Measurements from ENCODE around the gene COMMD7. TPM values are rescaled to one million over a fixed set of nuclear protein-coding genes. Genes with fewer than 3 reads are reported as not detected.
"Not testable (repeated sequence)": the region's sequence is repeated elsewhere in the genome, so short reads cannot be mapped to it uniquely, and the experiment has no call there.

COMMD7 gene
- polyA plus RNA-seq, 1 donor from 2014 or later, result 35.6 TPM

GRCh38 chr20:32767418-32768198 lies 24.3 kb upstream of the COMMD7 start:
- Histone ChIP-seq H2AFZ (ENCODE audit: low read depth, low read length) (no peak overlapping the region), H3K36me3 (ENCODE audit: insufficient read depth, low read length) (no peaks in the 10 kb centered on the region), H3K4me2 (ENCODE audit: low read length) (no peak overlapping the region), H3K27ac (ENCODE audit: low read length) (no peak overlapping the region), H3K9me3 (ENCODE audit: low read length) (no peaks in the 10 kb centered on the region), H3K9me2 (ENCODE audit: insufficient read depth, low read length) (no peaks in the 10 kb centered on the region), H3K27me3 (ENCODE audit: insufficient read depth, low read depth, low read length) (peaks cover 9% of the 10 kb centered on the region), H3F3A (ENCODE audit: insufficient read depth, low read length, poor library complexity, severe bottlenecking) (no peaks in the 10 kb centered on the region), H3K4me3 (ENCODE audit: low read length) (no peak overlapping the region), H3K9ac (ENCODE audit: low read length) (no peak overlapping the region), H4K20me1 (ENCODE audit: insufficient read depth) (no peaks in the 10 kb centered on the region), H3K79me2 (replicated peaks; ENCODE audit: insufficient read depth, low read length) (peaks cover 5% of the 10 kb centered on the region)
- TF ChIP-seq POLR2AphosphoS5 (IDR thresholded peaks at IDR 0.05), result no peak
- no peak for TF ChIP-seq CTCF (IDR thresholded peaks at IDR 0.05; ENCODE audit: poor library complexity, severe bottlenecking)
- TF ChIP-seq SMC3 (conservative IDR thresholded peaks at IDR 0.05; ENCODE audit: poor library complexity), result no peak
- TF ChIP-seq EZH2 (IDR thresholded peaks at IDR 0.05; ENCODE audit: borderline replicate concordance, insufficient read depth, low read length, poor library complexity, severe bottlenecking), result no peak
- no peak for TF ChIP-seq MXI1 (conservative IDR thresholded peaks at IDR 0.05; ENCODE audit: poor library complexity, severe bottlenecking)
- TF ChIP-seq RAD21 (conservative IDR thresholded peaks at IDR 0.05), result no peak
- no peak for TF ChIP-seq TAF1 (IDR thresholded peaks at IDR 0.05; ENCODE audit: low read depth)
- TF ChIP-seq REST (IDR thresholded peaks at IDR 0.05; ENCODE audit: borderline replicate concordance), result no peak
- no peak for TF ChIP-seq EP300 (conservative IDR thresholded peaks at IDR 0.05; ENCODE audit: poor library complexity, severe bottlenecking)

- not testable (repeated sequence) for H2AFZ ChIP-seq (ENCODE audit: low read depth, low read length); H4K20me1 ChIP-seq (ENCODE audit: insufficient read depth); H3K79me2 ChIP-seq (replicated peaks; ENCODE audit: insufficient read depth, low read length); H3K36me3 ChIP-seq (ENCODE audit: insufficient read depth, low read length); H3K27me3 ChIP-seq (ENCODE audit: insufficient read depth, low read depth, low read length); H3K4me2 ChIP-seq (ENCODE audit: low read length); H3K27ac ChIP-seq (ENCODE audit: low read length); H3K9me2 ChIP-seq (ENCODE audit: insufficient read depth, low read length); H3K4me3 ChIP-seq (ENCODE audit: low read length); H3K9me3 ChIP-seq (ENCODE audit: low read length); H3K9ac ChIP-seq (ENCODE audit: low read length); H3F3A ChIP-seq (ENCODE audit: insufficient read depth, low read length, poor library complexity, severe bottlenecking)
Measured at GRCh38 chr20:32765230-32765875, 22.1 kb upstream of the COMMD7 start.

Measured in neural cell (in vitro differentiated cells).